Measurements from ENCODE around the gene ALDH5A1. TPM values are rescaled to one million over a fixed set of nuclear protein-coding genes. Genes with fewer than 3 reads are reported as not detected.

ALDH5A1 gene
- total RNA-seq, 1 donor from 2014 or later, result 5.2 TPM

DNA sequence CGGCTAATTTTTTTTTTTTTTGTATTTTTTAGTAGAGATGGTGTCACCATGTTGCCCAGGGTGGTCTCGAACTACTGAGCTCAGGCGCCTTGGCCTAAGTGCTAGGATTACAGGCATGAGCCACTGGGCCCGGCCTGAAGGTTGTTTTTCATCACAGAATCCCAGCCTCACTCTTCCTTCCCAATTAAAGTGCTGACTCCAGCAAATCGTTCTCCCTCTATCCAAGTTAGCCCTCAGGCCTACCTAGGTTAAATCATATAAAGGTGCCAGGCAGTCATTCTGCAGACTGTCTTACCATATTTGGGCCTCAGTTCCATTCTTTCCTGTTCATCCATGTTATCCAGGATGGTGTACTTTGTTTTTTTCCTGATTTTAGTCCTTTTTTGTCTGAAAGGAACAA is 56.4 kb downstream of the ALDH5A1 start:
- Histone ChIP-seq H3K9me3 (ENCODE audit: control insufficient read depth in 3 of 3, low read length in 3 of 3) (no peaks in the 10 kb centered on the region), H3K4me3 (ENCODE audit: low read length in 3 of 3) (no peak overlapping the region), H3K9ac (ENCODE audit: low read depth in 1 of 3, low read length in 3 of 3) (no peak overlapping the region), H3K27me3 (ENCODE audit: control insufficient read depth in 3 of 3, insufficient read depth in 3 of 3, low read length in 3 of 3) (peaks cover 0 to 11% (median 3%) of the 10 kb centered on the region in 3 donors), H3K36me3 (ENCODE audit: control insufficient read depth in 3 of 3, insufficient read depth in 3 of 3, low read length in 3 of 3) (no peaks in the 10 kb centered on the region), H3K27ac (ENCODE audit: low read depth, low read length) (no peak overlapping the region), H3K4me1 (ENCODE audit: control insufficient read depth in 3 of 3, insufficient read depth in 3 of 3, low read length in 3 of 3) (no peaks in the 10 kb centered on the region)

DNA sequence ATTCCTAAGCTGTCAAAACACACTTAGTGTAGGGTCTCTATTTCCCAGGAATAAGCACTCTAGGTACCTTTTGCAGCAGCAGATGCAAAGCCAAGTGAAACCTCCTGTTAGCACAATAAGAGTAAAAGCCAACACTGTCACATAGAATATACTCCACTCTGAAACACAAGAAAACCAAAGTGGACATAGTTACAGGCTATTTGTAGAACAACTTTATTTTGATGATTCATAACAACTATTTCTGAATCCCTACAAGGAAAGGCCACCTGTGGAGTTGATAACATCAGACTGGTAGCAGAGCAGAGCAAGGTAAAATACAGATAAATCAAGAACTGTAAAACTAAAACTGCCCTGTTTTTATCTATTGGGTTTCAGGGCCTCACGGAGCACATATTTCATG is 59.7 kb downstream of the ALDH5A1 start:
- H3K4me1 ChIP-seq (ENCODE audit: control insufficient read depth in 3 of 3, insufficient read depth in 3 of 3, low read length in 3 of 3), result no peaks in the 10 kb centered on the region
- no peak overlapping the region for H3K9ac ChIP-seq (ENCODE audit: low read depth in 1 of 3, low read length in 3 of 3)
- no peaks in the 10 kb centered on the region for H3K27me3 ChIP-seq (ENCODE audit: control insufficient read depth in 3 of 3, insufficient read depth in 3 of 3, low read length in 3 of 3)
- H3K9me3 ChIP-seq (ENCODE audit: control insufficient read depth in 3 of 3, low read length in 3 of 3), result no peaks in the 10 kb centered on the region
- no peak overlapping the region for H3K4me3 ChIP-seq (ENCODE audit: low read length in 3 of 3)
- no peaks in the 10 kb centered on the region for H3K36me3 ChIP-seq (ENCODE audit: control insufficient read depth in 3 of 3, insufficient read depth in 3 of 3, low read length in 3 of 3)
- H3K27ac ChIP-seq (ENCODE audit: low read depth, low read length), result no peak overlapping the region

- Histone ChIP-seq H3K27me3 (ENCODE audit: control insufficient read depth in 3 of 3, insufficient read depth in 3 of 3, low read length in 3 of 3) (peaks cover 0 to 3% (median 0%) of the 10 kb centered on the region in 3 donors), H3K27ac (ENCODE audit: low read depth, low read length) (no peak overlapping the region), H3K9me3 (ENCODE audit: control insufficient read depth in 3 of 3, low read length in 3 of 3) (no peaks in the 10 kb centered on the region), H3K36me3 (ENCODE audit: control insufficient read depth in 3 of 3, insufficient read depth in 3 of 3, low read length in 3 of 3) (no peaks in the 10 kb centered on the region), H3K4me3 (ENCODE audit: low read length in 3 of 3) (no peak overlapping the region), H3K9ac (ENCODE audit: low read depth in 1 of 3, low read length in 3 of 3) (no peak overlapping the region), H3K4me1 (ENCODE audit: control insufficient read depth in 3 of 3, insufficient read depth in 3 of 3, low read length in 3 of 3) (no peaks in the 10 kb centered on the region)
Observed at GRCh38 chr6:24558516-24558915, 63.7 kb downstream of the ALDH5A1 start.

DNA sequence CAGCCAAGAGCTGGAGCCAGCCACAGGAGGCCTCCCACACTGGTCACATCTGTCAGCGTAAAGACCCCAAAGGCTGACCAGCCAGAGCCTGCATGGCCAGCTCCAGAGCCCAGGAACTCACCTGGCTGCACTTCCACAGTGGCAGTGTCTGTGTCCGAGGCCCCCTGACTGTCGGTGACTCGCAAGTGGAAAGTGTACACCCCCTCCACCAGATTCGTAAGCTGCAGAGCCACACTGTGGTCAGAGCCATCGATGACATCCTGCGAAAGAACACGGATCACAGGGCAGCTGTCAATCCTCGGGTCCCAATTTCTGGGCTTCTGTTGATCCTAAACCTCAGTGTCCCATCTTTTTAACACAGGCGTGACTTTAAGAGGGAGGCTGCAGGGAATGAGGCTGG is 69.3 kb downstream of the ALDH5A1 start:
- Histone ChIP-seq H3K36me3 (ENCODE audit: control insufficient read depth in 3 of 3, insufficient read depth in 3 of 3, low read length in 3 of 3) (no peaks in the 10 kb centered on the region), H3K9ac (ENCODE audit: low read depth in 1 of 3, low read length in 3 of 3) (no peak overlapping the region), H3K4me1 (ENCODE audit: control insufficient read depth in 3 of 3, insufficient read depth in 3 of 3, low read length in 3 of 3) (no peaks in the 10 kb centered on the region), H3K27me3 (ENCODE audit: control insufficient read depth in 3 of 3, insufficient read depth in 3 of 3, low read length in 3 of 3) (peaks cover 0 to 3% (median 0%) of the 10 kb centered on the region in 3 donors), H3K4me3 (ENCODE audit: low read length in 3 of 3) (no peak overlapping the region), H3K27ac (ENCODE audit: low read depth, low read length) (no peak overlapping the region), H3K9me3 (ENCODE audit: control insufficient read depth in 3 of 3, low read length in 3 of 3) (no peaks in the 10 kb centered on the region)

GRCh38 chr6:24565196-24565595 is 70.4 kb downstream of the ALDH5A1 start:
- no peak overlapping the region for H3K27ac ChIP-seq (ENCODE audit: low read depth, low read length)
- H3K4me3 ChIP-seq (ENCODE audit: low read length in 3 of 3), result no peak overlapping the region
- no peak overlapping the region for H3K9ac ChIP-seq (ENCODE audit: low read depth in 1 of 3, low read length in 3 of 3)
- H3K27me3 ChIP-seq (ENCODE audit: control insufficient read depth in 3 of 3, insufficient read depth in 3 of 3, low read length in 3 of 3), result peaks cover 0 to 3% (median 0%) of the 10 kb centered on the region in 3 donors
- no peaks in the 10 kb centered on the region for H3K4me1 ChIP-seq (ENCODE audit: control insufficient read depth in 3 of 3, insufficient read depth in 3 of 3, low read length in 3 of 3)
- H3K36me3 ChIP-seq (ENCODE audit: control insufficient read depth in 3 of 3, insufficient read depth in 3 of 3, low read length in 3 of 3), result no peaks in the 10 kb centered on the region
- H3K9me3 ChIP-seq (ENCODE audit: control insufficient read depth in 3 of 3, low read length in 3 of 3), result no peaks in the 10 kb centered on the region

- Histone ChIP-seq H3K9me3 (ENCODE audit: control insufficient read depth in 3 of 3, low read length in 3 of 3) (no peaks in the 10 kb centered on the region), H3K4me3 (ENCODE audit: low read length in 3 of 3) (no peak overlapping the region), H3K4me1 (ENCODE audit: control insufficient read depth in 3 of 3, insufficient read depth in 3 of 3, low read length in 3 of 3) (no peaks in the 10 kb centered on the region), H3K9ac (ENCODE audit: low read depth in 1 of 3, low read length in 3 of 3) (no peak overlapping the region), H3K27me3 (ENCODE audit: control insufficient read depth in 3 of 3, insufficient read depth in 3 of 3, low read length in 3 of 3) (peaks cover 0 to 3% (median 0%) of the 10 kb centered on the region in 3 donors), H3K36me3 (ENCODE audit: control insufficient read depth in 3 of 3, insufficient read depth in 3 of 3, low read length in 3 of 3) (no peaks in the 10 kb centered on the region), H3K27ac (ENCODE audit: low read depth, low read length) (no peak overlapping the region)
Observed at GRCh38 chr6:24566020-24566767, 71.4 kb downstream of the ALDH5A1 start.

- Histone ChIP-seq H3K27me3 (ENCODE audit: control insufficient read depth in 3 of 3, insufficient read depth in 3 of 3, low read length in 3 of 3) (peaks cover 0 to 3% (median 0%) of the 10 kb centered on the region in 3 donors), H3K27ac (ENCODE audit: low read depth, low read length) (no peak overlapping the region), H3K9me3 (ENCODE audit: control insufficient read depth in 3 of 3, low read length in 3 of 3) (no peaks in the 10 kb centered on the region)
Observed at GRCh38 chr6:24568683-24569082, 73.9 kb downstream of the ALDH5A1 start.

GRCh38 chr6:24569811-24570210 is 75.0 kb downstream of the ALDH5A1 start:
- Histone ChIP-seq H3K36me3 (ENCODE audit: control insufficient read depth in 3 of 3, insufficient read depth in 3 of 3, low read length in 3 of 3) (no peaks in the 10 kb centered on the region), H3K4me3 (ENCODE audit: low read length in 3 of 3) (no peak overlapping the region), H3K27me3 (ENCODE audit: control insufficient read depth in 3 of 3, insufficient read depth in 3 of 3, low read length in 3 of 3) (peaks cover 0 to 3% (median 0%) of the 10 kb centered on the region in 3 donors), H3K9me3 (ENCODE audit: control insufficient read depth in 3 of 3, low read length in 3 of 3) (no peaks in the 10 kb centered on the region), H3K4me1 (ENCODE audit: control insufficient read depth in 3 of 3, insufficient read depth in 3 of 3, low read length in 3 of 3) (no peaks in the 10 kb centered on the region), H3K27ac (ENCODE audit: low read depth, low read length) (no peak overlapping the region), H3K9ac (ENCODE audit: low read depth in 1 of 3, low read length in 3 of 3) (no peak overlapping the region)

More at GRCh38 chr6:24568683-24569082, 73.9 kb downstream of the ALDH5A1 start:
- no peak overlapping the region for H3K4me3 ChIP-seq (ENCODE audit: low read length in 3 of 3)
- no peaks in the 10 kb centered on the region for H3K4me1 ChIP-seq (ENCODE audit: control insufficient read depth in 3 of 3, insufficient read depth in 3 of 3, low read length in 3 of 3)
- H3K9ac ChIP-seq (ENCODE audit: low read depth in 1 of 3, low read length in 3 of 3), result no peak overlapping the region
- H3K36me3 ChIP-seq (ENCODE audit: control insufficient read depth in 3 of 3, insufficient read depth in 3 of 3, low read length in 3 of 3), result no peaks in the 10 kb centered on the region

DNA sequence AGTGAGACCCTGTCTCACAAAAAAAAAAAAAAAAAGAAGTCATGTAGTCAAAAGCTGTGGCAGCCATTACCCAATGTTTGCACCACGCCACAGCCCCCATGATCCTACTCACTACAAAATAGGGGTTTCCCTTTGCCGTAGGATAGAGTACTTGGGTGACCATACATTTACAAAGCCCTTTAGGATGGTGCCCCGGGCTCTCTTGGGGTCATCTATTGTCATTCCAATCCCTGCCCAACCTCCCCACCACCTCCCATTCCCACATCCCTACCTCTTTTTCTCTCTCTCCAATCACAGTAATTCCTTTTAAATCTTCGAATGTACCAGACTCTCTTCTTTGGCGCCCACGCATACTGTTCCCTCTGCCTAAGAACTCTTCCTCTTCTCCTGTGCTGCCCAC is 76.6 kb downstream of the ALDH5A1 start:
- no peak overlapping the region for H3K4me3 ChIP-seq (ENCODE audit: low read length in 3 of 3)
- H3K4me1 ChIP-seq (ENCODE audit: control insufficient read depth in 3 of 3, insufficient read depth in 3 of 3, low read length in 3 of 3), result no peaks in the 10 kb centered on the region
- H3K36me3 ChIP-seq (ENCODE audit: control insufficient read depth in 3 of 3, insufficient read depth in 3 of 3, low read length in 3 of 3), result no peaks in the 10 kb centered on the region
- H3K27ac ChIP-seq (ENCODE audit: low read depth, low read length), result no peak overlapping the region
- H3K9me3 ChIP-seq (ENCODE audit: control insufficient read depth in 3 of 3, low read length in 3 of 3), result no peaks in the 10 kb centered on the region
- H3K27me3 ChIP-seq (ENCODE audit: control insufficient read depth in 3 of 3, insufficient read depth in 3 of 3, low read length in 3 of 3), result peaks cover 0 to 3% (median 2%) of the 10 kb centered on the region in 3 donors
- H3K9ac ChIP-seq (ENCODE audit: low read depth in 1 of 3, low read length in 3 of 3), result no peak overlapping the region

DNA sequence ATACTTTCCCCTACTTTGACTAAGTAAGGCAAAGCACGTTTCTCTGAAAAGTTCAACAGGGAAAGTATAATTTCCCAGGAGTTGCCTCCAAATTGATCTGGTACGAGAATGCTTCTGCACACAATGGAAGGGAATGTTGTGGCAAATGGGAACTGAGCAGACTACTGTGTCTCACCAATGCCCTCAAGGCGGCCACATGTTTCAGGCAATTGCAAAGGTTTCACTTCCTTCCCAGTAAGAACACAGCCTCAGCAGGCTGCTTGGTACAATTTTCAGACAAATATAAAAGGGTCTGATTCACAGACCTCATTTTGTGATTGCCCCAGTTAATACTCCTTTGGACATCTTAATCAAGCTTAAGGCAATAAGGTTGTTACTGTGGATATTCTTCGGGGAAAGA is 80.0 kb downstream of the ALDH5A1 start:
- Histone ChIP-seq H3K4me3 (ENCODE audit: low read length in 3 of 3) (no peak overlapping the region), H3K27me3 (ENCODE audit: control insufficient read depth in 3 of 3, insufficient read depth in 3 of 3, low read length in 3 of 3) (peaks cover 0 to 3% (median 3%) of the 10 kb centered on the region in 3 donors), H3K4me1 (ENCODE audit: control insufficient read depth in 3 of 3, insufficient read depth in 3 of 3, low read length in 3 of 3) (no peaks in the 10 kb centered on the region), H3K36me3 (ENCODE audit: control insufficient read depth in 3 of 3, insufficient read depth in 3 of 3, low read length in 3 of 3) (no peaks in the 10 kb centered on the region), H3K9me3 (ENCODE audit: control insufficient read depth in 3 of 3, low read length in 3 of 3) (no peaks in the 10 kb centered on the region), H3K9ac (ENCODE audit: low read depth in 1 of 3, low read length in 3 of 3) (no peak overlapping the region), H3K27ac (ENCODE audit: low read depth, low read length) (no peak overlapping the region)

Measured in skeletal muscle tissue (tissue), 4 donors.